ENCODE data around the gene ZNF616.
"Not testable (repeated sequence)": the region's sequence is repeated elsewhere in the genome, so short reads cannot be mapped to it uniquely, and the experiment has no call there.

Gene ZNF616

GRCh38 chr19:52102782-52103181 is 37.0 kb downstream of the ZNF616 start:
- DNase-seq: no peak

- DNase-seq: no peak
Observed at GRCh38 chr19:52101866-52102562, 37.7 kb downstream of the ZNF616 start.

GRCh38 chr19:52099497-52100138 is 40.1 kb downstream of the ZNF616 start:
- no peak for DNase-seq

- not testable (repeated sequence) for DNase-seq
Observed at GRCh38 chr19:52096416-52096815, 43.3 kb downstream of the ZNF616 start.

- peak; percentile 94 for DNase-seq
Observed at GRCh38 chr19:52095172-52096014, 44.3 kb downstream of the ZNF616 start, which contains the start of gene ZNF841. Gene ZNF841 (minus strand): TSS chr19:52095765. CDS start chr19:52084801, 10,964 bp downstream.

GRCh38 chr19:52094526-52095130 is 45.1 kb downstream of the ZNF616 start:
- DNase-seq: no peak

- no peak for DNase-seq
Observed at GRCh38 chr19:52086481-52086880, 53.3 kb downstream of the ZNF616 start.

- no peak for DNase-seq
Observed at GRCh38 chr19:52070496-52070895, 69.2 kb downstream of the ZNF616 start.

GRCh38 chr19:52069653-52070052 is 70.1 kb downstream of the ZNF616 start:
- DNase-seq: no peak

GRCh38 chr19:52066258-52066863 is 73.4 kb downstream of the ZNF616 start:
- no peak for DNase-seq

- no peak for DNase-seq
Observed at GRCh38 chr19:52065399-52065798, 74.3 kb downstream of the ZNF616 start.

Measured in fibroblast of skin of right biceps (primary cell).